ENCODE results near the gene LRRC56.

GRCh38 chr11:540583-541432 lies 3.5 kb downstream of the LRRC56 start:
- TF ChIP-seq CTCF (IDR thresholded peaks at IDR 0.05; ENCODE audit: low read depth, low read length, missing input control) (no peak), RXRA (IDR thresholded peaks at IDR 0.05) (no peak), MAX (IDR thresholded peaks at IDR 0.05) (no peak), REST (IDR thresholded peaks at IDR 0.05) (no peak), EGR1 (IDR thresholded peaks at IDR 0.05; ENCODE audit: low read depth in 2 of 2) (no peak), JUND (IDR thresholded peaks at IDR 0.05) (no peak), TAF1 (conservative IDR thresholded peaks at IDR 0.05) (no peak), FOXA1 (IDR thresholded peaks at IDR 0.05) (no peak), NR2F2 (IDR thresholded peaks at IDR 0.05) (no peak), ZBTB33 (IDR thresholded peaks at IDR 0.05) (no peak)

Data from liver (tissue), 3 donors.